ENCODE data around the gene MED16. TPM values are rescaled to one million over a fixed set of nuclear protein-coding genes. Genes with fewer than 3 reads are reported as not detected.

MED16 gene, protein sequence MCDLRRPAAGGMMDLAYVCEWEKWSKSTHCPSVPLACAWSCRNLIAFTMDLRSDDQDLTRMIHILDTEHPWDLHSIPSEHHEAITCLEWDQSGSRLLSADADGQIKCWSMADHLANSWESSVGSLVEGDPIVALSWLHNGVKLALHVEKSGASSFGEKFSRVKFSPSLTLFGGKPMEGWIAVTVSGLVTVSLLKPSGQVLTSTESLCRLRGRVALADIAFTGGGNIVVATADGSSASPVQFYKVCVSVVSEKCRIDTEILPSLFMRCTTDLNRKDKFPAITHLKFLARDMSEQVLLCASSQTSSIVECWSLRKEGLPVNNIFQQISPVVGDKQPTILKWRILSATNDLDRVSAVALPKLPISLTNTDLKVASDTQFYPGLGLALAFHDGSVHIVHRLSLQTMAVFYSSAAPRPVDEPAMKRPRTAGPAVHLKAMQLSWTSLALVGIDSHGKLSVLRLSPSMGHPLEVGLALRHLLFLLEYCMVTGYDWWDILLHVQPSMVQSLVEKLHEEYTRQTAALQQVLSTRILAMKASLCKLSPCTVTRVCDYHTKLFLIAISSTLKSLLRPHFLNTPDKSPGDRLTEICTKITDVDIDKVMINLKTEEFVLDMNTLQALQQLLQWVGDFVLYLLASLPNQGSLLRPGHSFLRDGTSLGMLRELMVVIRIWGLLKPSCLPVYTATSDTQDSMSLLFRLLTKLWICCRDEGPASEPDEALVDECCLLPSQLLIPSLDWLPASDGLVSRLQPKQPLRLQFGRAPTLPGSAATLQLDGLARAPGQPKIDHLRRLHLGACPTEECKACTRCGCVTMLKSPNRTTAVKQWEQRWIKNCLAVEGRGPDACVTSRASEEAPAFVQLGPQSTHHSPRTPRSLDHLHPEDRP
- total RNA-seq (10 to 100 TPM; 33.1 to 75.4 (median 59.3) TPM), polyA plus RNA-seq (10 to 100 TPM in 1 of 2 donors, under 1 TPM in 1; 0.62 to 42.9 TPM)
- long read RNA-seq, donor 1, transcript MED16-204 (15 exons, 3,420 nt), result major isoform, 152 of 239 reads
- long read RNA-seq, donor 1, transcript MED16-203 (16 exons, 2,922 nt), result minor isoform, 5 of 239 reads
- long read RNA-seq, donor 1, partial matches to known transcripts, result 68 of 239 reads
- long read RNA-seq, donor 1, other reads (novel, unspliced or antisense), result 14 of 239 reads
- long read RNA-seq, donor 2, transcript MED16-204 (15 exons, 3,420 nt), result major isoform, 16 of 17 reads
- long read RNA-seq, donor 2, partial matches to known transcripts, result 0 of 17 reads
- long read RNA-seq, donor 2, other reads (novel, unspliced or antisense), result 0 of 17 reads
- long read RNA-seq, donor 3, transcript MED16-204 (15 exons, 3,420 nt), result major isoform, 125 of 179 reads
- long read RNA-seq, donor 3, partial matches to known transcripts, result 39 of 179 reads
- long read RNA-seq, donor 3, other reads (novel, unspliced or antisense), result 13 of 179 reads

DNA sequence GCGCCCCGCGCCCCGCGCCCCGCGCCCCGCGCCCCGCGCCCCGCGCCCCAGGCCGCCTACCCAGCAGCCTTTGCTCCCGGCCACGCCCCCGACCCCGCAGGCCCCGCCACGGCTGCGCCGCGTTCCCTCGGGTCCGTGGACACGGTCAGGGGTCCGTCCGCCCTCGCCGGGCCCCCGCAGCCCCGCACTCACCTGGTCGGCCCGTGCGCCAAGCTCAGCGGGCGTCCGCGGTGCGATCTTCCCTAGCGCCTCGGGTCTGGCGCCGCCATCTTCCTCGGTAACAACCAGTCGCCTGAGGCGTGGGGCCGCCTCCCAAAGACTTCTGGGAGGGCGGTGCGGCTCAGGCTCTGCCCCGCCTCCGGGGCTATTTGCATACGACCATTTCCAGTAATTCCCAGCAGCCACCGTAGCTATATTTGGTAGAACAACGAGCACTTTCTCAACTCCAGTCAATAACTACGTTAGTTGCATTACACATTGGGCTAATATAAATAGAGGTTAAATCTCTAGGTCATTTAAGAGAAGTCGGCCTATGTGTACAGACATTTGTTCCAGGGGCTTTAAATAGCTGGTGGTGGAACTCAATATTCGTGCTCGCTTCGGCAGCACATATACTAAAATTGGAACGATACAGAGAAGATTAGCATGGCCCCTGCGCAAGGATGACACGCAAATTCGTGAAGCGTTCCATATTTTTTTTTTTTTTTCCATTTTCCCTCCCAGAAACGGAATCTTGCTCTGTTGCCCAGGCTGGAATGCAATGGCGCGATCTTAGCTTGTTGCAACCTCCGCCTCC is at the start of gene MED16, which contains the start of gene RNU6-9:
TSS of gene MED16 (minus strand) at position 294 of the 796 bp plus-strand sequence. CDS start 2,056 bp downstream, outside the sequence.
TSS of gene RNU6-9 (plus strand) at position 591 of the 796 bp plus-strand sequence.
- DNase-seq, result peak; percentile 90 to 93 (median 92)
- intact Hi-C loops (cut with DNase I), result loop anchor here in 1 of 4 donors (10.0 kb wide), 1 partner anchor 228 kb away; the partner anchor contains the start of gene RNF126
- H3K9me3 ChIP-seq, result no peaks in the 10 kb centered on the region
- peak within 1 kb of the TSS; percentile 93 for H3K4me3 ChIP-seq
- 0 to 1% (median 1%) methylated on average over 42 to 66 of the region's 69 CpGs for WGBS, 3 donors
- peaks cover 5% of the 10 kb centered on the region for H3K4me1 ChIP-seq (ENCODE audit: insufficient read depth)
- H3K36me3 ChIP-seq, result no peaks in the 10 kb centered on the region
- H3K27me3 ChIP-seq, result no peaks in the 10 kb centered on the region
- H3K27ac ChIP-seq, result peak within 1 kb of the TSS; percentile 84 to 87
- TF ChIP-seq EP300 (IDR thresholded peaks at IDR 0.05), result peak; percentile 77
- TF ChIP-seq, protein P1, sequence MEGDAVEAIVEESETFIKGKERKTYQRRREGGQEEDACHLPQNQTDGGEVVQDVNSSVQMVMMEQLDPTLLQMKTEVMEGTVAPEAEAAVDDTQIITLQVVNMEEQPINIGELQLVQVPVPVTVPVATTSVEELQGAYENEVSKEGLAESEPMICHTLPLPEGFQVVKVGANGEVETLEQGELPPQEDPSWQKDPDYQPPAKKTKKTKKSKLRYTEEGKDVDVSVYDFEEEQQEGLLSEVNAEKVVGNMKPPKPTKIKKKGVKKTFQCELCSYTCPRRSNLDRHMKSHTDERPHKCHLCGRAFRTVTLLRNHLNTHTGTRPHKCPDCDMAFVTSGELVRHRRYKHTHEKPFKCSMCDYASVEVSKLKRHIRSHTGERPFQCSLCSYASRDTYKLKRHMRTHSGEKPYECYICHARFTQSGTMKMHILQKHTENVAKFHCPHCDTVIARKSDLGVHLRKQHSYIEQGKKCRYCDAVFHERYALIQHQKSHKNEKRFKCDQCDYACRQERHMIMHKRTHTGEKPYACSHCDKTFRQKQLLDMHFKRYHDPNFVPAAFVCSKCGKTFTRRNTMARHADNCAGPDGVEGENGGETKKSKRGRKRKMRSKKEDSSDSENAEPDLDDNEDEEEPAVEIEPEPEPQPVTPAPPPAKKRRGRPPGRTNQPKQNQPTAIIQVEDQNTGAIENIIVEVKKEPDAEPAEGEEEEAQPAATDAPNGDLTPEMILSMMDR (IDR thresholded peaks at IDR 0.05), result peak in 1 of 3 donors; percentile 12
- peak; percentile 72 for TF ChIP-seq POLR2A (IDR thresholded peaks at IDR 0.05)

DNA sequence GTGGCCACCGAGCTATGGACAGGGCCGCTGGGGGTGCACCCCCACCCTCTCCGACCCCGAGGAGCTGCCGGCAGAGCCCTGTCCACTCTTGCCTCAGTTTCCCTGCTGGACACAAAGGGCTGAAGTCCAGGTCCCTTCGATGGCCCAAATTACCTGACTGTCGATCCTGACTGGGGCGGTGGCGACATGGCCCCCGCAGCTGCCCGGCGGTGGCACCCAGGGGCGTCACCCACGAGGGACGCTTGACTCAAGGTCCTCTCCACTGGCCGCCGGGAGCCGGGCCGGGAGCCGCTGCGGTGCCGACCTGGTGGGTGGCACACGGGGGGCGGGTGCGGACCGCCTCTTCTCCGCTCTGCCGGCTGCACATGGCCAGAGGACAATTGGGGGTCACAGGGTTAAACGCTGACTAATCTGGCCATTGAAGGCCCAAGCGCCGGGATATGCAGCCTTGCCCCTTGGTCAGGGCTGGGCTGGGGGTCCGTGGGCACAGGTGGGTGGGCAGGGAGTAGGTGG is 49.2 kb upstream of the MED16 start:
- intact Hi-C loops (cut with DNase I), result no loop called here
- TF ChIP-seq EP300 (IDR thresholded peaks at IDR 0.05) (no peak), POLR2A (IDR thresholded peaks at IDR 0.05) (no peak)
- TF ChIP-seq, protein P1 (IDR thresholded peaks at IDR 0.05), result no peak
- Histone ChIP-seq H3K4me3 (no peak overlapping the region), H3K4me1 (ENCODE audit: insufficient read depth) (peaks cover 12% of the 10 kb centered on the region), H3K36me3 (no peaks in the 10 kb centered on the region), H3K9me3 (no peaks in the 10 kb centered on the region), H3K27me3 (no peaks in the 10 kb centered on the region), H3K27ac (no peak overlapping the region)
- WGBS, 3 donors, result 89 to 92% (median 92%) methylated on average over 32 of the region's 32 CpGs
- DNase-seq, result no peak

DNA sequence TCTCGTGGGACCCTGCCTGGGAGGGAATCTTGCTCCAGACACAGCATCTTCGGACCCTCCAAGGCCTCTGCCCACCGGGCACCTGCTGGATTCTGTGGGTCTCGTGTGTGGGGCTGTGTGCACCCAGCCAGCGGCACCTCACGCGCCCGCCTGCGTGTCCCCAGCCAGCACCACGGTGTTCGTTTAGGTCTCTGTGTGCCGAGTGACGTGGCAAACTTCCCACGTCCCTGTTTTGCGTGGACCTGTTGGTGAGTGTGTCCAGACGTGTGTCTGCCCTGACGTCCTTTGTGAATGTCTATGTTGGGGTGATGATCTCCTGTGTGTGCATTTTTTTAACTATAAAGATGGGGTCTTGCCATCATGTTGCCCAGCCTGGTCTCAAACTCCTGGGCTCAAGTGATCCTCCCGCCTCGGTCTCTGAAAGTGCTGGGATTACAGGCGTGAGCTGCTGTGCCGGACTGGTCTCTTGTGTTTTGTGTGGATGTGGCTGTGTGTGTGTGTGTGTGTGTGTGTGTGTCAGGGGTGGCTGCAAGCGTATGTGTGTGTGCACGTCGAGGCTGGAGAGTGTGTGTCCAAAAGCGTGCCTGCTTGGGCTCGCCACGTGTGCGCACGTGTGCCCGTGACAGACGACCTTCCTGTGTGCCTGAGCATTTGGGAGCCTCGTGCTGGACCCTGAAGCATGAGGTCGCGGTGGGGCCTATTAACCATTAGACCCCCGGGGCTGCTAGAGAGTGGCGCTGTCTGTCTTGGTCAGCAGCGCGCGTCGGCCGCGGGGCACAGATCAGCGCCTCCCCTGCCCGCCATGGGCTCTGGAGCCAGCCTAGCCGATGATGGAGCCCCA is 48.5 kb upstream of the MED16 start:
- 87 to 90% (median 88%) methylated on average over 44 to 45 of the region's 45 CpGs for WGBS, 3 donors
- intact Hi-C loops (cut with DNase I), result no loop called here

More for the DNA sequence above, 48.5 kb upstream of the MED16 start:
- H3K4me3 ChIP-seq, result no peak overlapping the region
- H3K9me3 ChIP-seq, result no peaks in the 10 kb centered on the region
- peaks cover 12% of the 10 kb centered on the region for H3K4me1 ChIP-seq (ENCODE audit: insufficient read depth)
- no peaks in the 10 kb centered on the region for H3K27me3 ChIP-seq
- H3K36me3 ChIP-seq, result no peaks in the 10 kb centered on the region
- TF ChIP-seq EP300 (IDR thresholded peaks at IDR 0.05), result no peak
- no peak for TF ChIP-seq POLR2A (IDR thresholded peaks at IDR 0.05)
- TF ChIP-seq, protein P1 (IDR thresholded peaks at IDR 0.05), result no peak
- DNase-seq, result no peak
- no peak overlapping the region for H3K27ac ChIP-seq
